GM10266 (cell line): ENCODE results near the gene SH2D7.

ENCODE experiments used
- DNase-seq: peaks from one replicate; pipeline ENCODE4 v3.0.0; 2012; ENCODE audit errors: extremely low spot score
- TF ChIP-seq, protein P1 (sequence below): IDR thresholded peaks from 2 replicates; pipeline ENCODE4 v1.5.1; 2012; ENCODE audit warnings: mild to moderate bottlenecking, low read depth; ENCODE audit not compliant: control insufficient read depth, insufficient read depth; ENCODE audit errors: missing control alignments

Gene SH2D7

GRCh38 chr15:78110916-78111475 is 18.6 kb downstream of the SH2D7 start:
- DNase-seq = no peak
- TF ChIP-seq, protein P1, sequence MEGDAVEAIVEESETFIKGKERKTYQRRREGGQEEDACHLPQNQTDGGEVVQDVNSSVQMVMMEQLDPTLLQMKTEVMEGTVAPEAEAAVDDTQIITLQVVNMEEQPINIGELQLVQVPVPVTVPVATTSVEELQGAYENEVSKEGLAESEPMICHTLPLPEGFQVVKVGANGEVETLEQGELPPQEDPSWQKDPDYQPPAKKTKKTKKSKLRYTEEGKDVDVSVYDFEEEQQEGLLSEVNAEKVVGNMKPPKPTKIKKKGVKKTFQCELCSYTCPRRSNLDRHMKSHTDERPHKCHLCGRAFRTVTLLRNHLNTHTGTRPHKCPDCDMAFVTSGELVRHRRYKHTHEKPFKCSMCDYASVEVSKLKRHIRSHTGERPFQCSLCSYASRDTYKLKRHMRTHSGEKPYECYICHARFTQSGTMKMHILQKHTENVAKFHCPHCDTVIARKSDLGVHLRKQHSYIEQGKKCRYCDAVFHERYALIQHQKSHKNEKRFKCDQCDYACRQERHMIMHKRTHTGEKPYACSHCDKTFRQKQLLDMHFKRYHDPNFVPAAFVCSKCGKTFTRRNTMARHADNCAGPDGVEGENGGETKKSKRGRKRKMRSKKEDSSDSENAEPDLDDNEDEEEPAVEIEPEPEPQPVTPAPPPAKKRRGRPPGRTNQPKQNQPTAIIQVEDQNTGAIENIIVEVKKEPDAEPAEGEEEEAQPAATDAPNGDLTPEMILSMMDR = no peak

DNA sequence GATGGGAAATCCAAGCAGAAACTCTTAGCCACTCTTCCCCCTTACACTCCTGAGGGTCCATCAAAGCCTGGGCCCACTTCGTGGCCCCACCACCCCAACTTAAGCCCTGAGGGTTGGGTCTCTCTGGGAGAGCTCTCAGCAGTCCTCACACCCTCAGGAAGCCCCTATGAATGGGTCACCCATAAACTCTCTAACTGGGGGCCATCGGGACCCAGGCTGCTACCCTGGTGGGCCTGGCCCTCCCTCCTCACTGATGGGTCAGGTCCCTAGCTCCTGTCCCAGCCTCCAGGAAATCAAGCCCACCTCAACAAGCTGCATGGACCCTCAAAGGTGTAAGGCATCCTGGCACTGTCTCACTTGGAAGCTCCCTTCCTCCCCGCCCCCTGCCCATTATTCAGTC is 19.4 kb downstream of the SH2D7 start:
- no peak for DNase-seq
- TF ChIP-seq, protein P1 = no peak

- DNase-seq = no peak
- TF ChIP-seq, protein P1 = no peak
These were observed 20.2 kb downstream of the SH2D7 start for GRCh38 chr15:78112551-78112950.

GRCh38 chr15:78120523-78120922 is 28.2 kb downstream of the SH2D7 start:
- TF ChIP-seq, protein P1 = no peak
- DNase-seq = no peak

- TF ChIP-seq, protein P1 = no peak
- DNase-seq = no peak
These were observed 32.9 kb downstream of the SH2D7 start for GRCh38 chr15:78125267-78125666.

- no peak for DNase-seq
- TF ChIP-seq, protein P1 = no peak
These were observed 35.5 kb downstream of the SH2D7 start for GRCh38 chr15:78127882-78128281.

DNA sequence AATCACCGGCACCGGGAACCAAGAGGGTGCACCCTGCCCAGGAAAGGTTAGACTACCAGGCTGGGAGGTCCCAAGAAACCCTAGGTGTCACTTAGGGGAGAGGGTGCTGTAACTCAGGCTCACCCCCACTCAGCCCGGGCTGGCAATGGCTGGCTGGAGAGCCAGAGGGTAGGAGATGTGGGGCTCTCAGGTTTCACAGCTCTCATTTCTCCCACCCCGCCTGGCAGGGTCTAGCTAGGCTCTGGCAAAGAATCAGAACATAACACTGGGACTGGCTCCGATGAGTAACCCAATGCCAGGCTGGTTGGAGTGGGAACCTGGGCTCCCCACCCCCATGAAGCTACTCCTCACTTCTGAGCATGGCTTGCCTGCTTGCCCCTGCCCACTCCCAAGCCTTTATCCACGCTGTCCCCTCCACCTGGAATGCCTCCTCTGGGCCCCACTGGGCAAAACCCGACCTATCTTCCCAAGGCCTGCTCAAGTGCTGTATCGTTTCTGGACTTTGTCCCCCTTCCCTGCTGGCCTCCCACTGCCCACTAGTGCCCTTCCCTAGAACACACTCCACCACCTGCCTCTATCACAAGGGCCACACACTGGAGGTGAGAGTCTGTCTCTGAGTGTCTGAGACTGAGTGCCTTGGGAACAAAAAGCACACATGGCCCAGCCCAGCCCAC is 36.9 kb downstream of the SH2D7 start:
- TF ChIP-seq, protein P1 = no peak

More for the DNA sequence above, 36.9 kb downstream of the SH2D7 start:
- no peak for DNase-seq
